Heart left ventricle (tissue), 16 donors: ENCODE data around the gene EIF2B5. TPM values are rescaled to one million over a fixed set of nuclear protein-coding genes. Genes with fewer than 3 reads are reported as not detected.

Experiments
- ATAC-seq, 4 donors: fragments of 200-7000 bp; cut with Tn5 transposase; one replicate each; pipeline ENCODE4 v1.9.1; 2020 to 2022; ENCODE audit warnings: moderate library complexity in 4 of 4, mild to moderate bottlenecking in 3 of 4, moderate number of reproducible peaks in 1 of 4
- DNase-seq, 5 donors: peaks; one replicate each; pipeline ENCODE4 v3.0.0-alpha.2; 2020
- H3K27ac ChIP-seq, 12 donors: fragments of 200-600 bp; sonication (generic) in 4 of 12; one replicate each; pipeline versions ENCODE4 v1.5.0 to v1.8.0; 2016 to 2022; ENCODE audit warnings: mild to moderate bottlenecking in 2 of 12
- H3K27me3 ChIP-seq, 9 donors: fragments of 200-600 bp; sonication (generic) in 2 of 9; one replicate each; pipeline versions ENCODE4 v1.5.1 to v1.8.0; 2016 to 2022; ENCODE audit warnings: mild to moderate bottlenecking in 3 of 9
- H3K36me3 ChIP-seq, 9 donors: fragments of 200-600 bp; sonication (generic) in 2 of 9; one replicate each; pipeline versions ENCODE4 v1.5.0 to v1.8.0; 2018 to 2022; ENCODE audit warnings: mild to moderate bottlenecking in 2 of 9
- H3K4me1 ChIP-seq, 12 donors: fragments of 200-600 bp; sonication (generic) in 4 of 12; one replicate each; pipeline versions ENCODE4 v1.5.0 to v1.8.0; 2016 to 2022; ENCODE audit warnings: mild to moderate bottlenecking in 3 of 12
- H3K4me3 ChIP-seq, 12 donors: fragments of 200-600 bp; sonication (generic) in 4 of 12; one replicate each; pipeline versions ENCODE4 v1.5.0 to v1.8.0; 2017 to 2022; ENCODE audit warnings: mild to moderate bottlenecking in 9 of 12, moderate library complexity in 4 of 12
- H3K9me3 ChIP-seq, 12 donors: fragments of 200-600 bp; sonication (generic) in 4 of 12; one replicate each; pipeline versions ENCODE4 v1.5.0 to v1.8.0; 2016 to 2022; ENCODE audit warnings: mild to moderate bottlenecking in 1 of 12
- CTCF ChIP-seq, 12 donors: fragments of 200-600 bp; sonication (generic) in 4 of 12; IDR thresholded peaks; one replicate each; pipeline versions ENCODE4 v1.5.0 to v1.8.0; 2018 to 2022; ENCODE audit warnings: antibody characterized with exemption in 12 of 12, mild to moderate bottlenecking in 5 of 12
- POLR2A ChIP-seq, 2 donors: fragments of 450-650 bp; IDR thresholded peaks; one replicate each; pipeline ENCODE4 v1.6.1; 2017; ENCODE audit warnings: antibody characterized with exemption in 2 of 2, mild to moderate bottlenecking in 2 of 2, moderate library complexity in 2 of 2
- WGBS, 4 donors: extraction: QIAGEN DNeasy Blood & Tissue Kit in 2 of 4; methylation state at CpG; one replicate each; pipeline versions ENCODE4 v1.1.5 to v1.1.7; 2013 to 2018; 5-methylcytosine and 5-hydroxymethylcytosine counted together
- intact Hi-C, 10 donors: fragments of 100-400 bp; cut with DNase I; formaldehyde crosslinking; loops; one replicate each; pipeline versions ENCODE4 v1.11.1 to v1.14.2; 2022
- polyA plus RNA-seq, 2 donors: library from polyadenylated mRNA; stranded (reverse); fragments of 200-250 nt; gene quantifications; one replicate each; pipeline ENCODE4 v1.2.3, GENCODE V29; 2013
- total RNA-seq, 9 donors: library from RNA; depleted of rRNA in 2 of 9; stranded (reverse); fragments of >200 nt in 2 of 9; fragmentation: NEBNext Ultra II Directional in 3 of 9; extraction: Animal tissue kit (Norgen Biotek cat#: 25700) in 3 of 9; gene quantifications; one replicate each; pipeline versions ENCODE4 v1.1.0 to v1.2.4, GENCODE V29; 2016 to 2023
- donor health status: ischemic (EF 13 %, LVEDD 7.1; RV severe dilation, severe dysfunction).
- donor health status: healthy with polysubstance abuse.
- donor health status: DM: no; HTN: yes; CAD: no.
- donor health status: DM: no; HTN: no; CAD: no.
- donor health status: ischemic (EF 25% LVEDD 6.9; RV normal size, moderate dysfunction).
- donor health status: ischemic (EF 25% LVEDD 5.7; RV mildly dilated, moderate dysfunction).
- donor health status: healthy.
- donor health status: DM: yes; HTN: yes; CAD: no.
- donor health status: ischemic (EF 35%, LVEDD 5.7; RV mildly dilated, moderate dysfunction).
- donor health status: nonischemic (EF 11% LVEDD 7.7; RV severe dilation, severe dysfunction).
- donor health status: DM: yes; HTN: yes; CAD: no.
- donor health status: PGD.
- donor health status: ischemic (EF 29% LVEDD 5.4; RV normal size, mild dysfunction).
- donor health status: nonischemic (EF 23%, LVEDD 6.1; RV moderate dilation, normal function).

EIF2B5 gene
- total and polyA plus RNA-seq, 11 donors, result 24.5 to 58.2 (median 30.9) TPM

GRCh38 chr3:184144505-184144904 lies 9.3 kb downstream of the EIF2B5 start:
- peaks cover 0 to 15% (median 3%) of the 10 kb centered on the region in 12 donors for H3K4me1 ChIP-seq
- ATAC-seq (no peak), DNase-seq (no peak)
- TF ChIP-seq POLR2A (IDR thresholded peaks at IDR 0.05) (no peak), CTCF (IDR thresholded peaks at IDR 0.05) (no peak)
- intact Hi-C loops, result loop anchor here in 5 of 10 donors (5.0 to 10.0 kb wide), 5 partner anchors 38 to 370 kb away; partner anchors contain the start of genes ALG3 (in 2 of the 5) and EEF1AKMT4 (in 2 of the 5)
- 72 to 87% (median 83%) methylated on average over 5 of the region's 5 CpGs for WGBS, 4 donors
- peaks cover 0 to 75% (median 72%) of the 10 kb centered on the region in 9 donors for H3K36me3 ChIP-seq
- no peak overlapping the region for H3K27ac ChIP-seq
- no peaks in the 10 kb centered on the region for H3K27me3 ChIP-seq
- no peak overlapping the region for H3K4me3 ChIP-seq
- no peaks in the 10 kb centered on the region for H3K9me3 ChIP-seq

GRCh38 chr3:184145111-184145524 lies 10.0 kb downstream of the EIF2B5 start:
- Histone ChIP-seq H3K27me3 (no peaks in the 10 kb centered on the region), H3K4me1 (peaks cover 0 to 15% (median 3%) of the 10 kb centered on the region in 12 donors), H3K9me3 (no peaks in the 10 kb centered on the region), H3K27ac (peak overlapping the region in 1 of 12 donors; percentile 12), H3K36me3 (peaks cover 0 to 69% (median 66%) of the 10 kb centered on the region in 9 donors), H3K4me3 (no peak overlapping the region)
- no peak for TF ChIP-seq POLR2A (IDR thresholded peaks at IDR 0.05)
- TF ChIP-seq CTCF (IDR thresholded peaks at IDR 0.05), result peak in 11 of 12 donors; percentile 11 to 56 (median 40)
- DNase-seq (peak in 1 of 5 donors; percentile 48), ATAC-seq (peak; percentile 61 to 76 (median 64))
- intact Hi-C loops, result loop anchor here in 4 of 10 donors (5.0 to 10.0 kb wide), 4 partner anchors 92 to 370 kb away; partner anchors contain the start of genes ALG3 (in 2 of the 4) and EEF1AKMT4 (in 2 of the 4)
- 25 to 29% (median 29%) methylated on average over 4 of the region's 4 CpGs for WGBS, 4 donors

GRCh38 chr3:184145751-184146270 lies 10.7 kb downstream of the EIF2B5 start:
- intact Hi-C loops, result loop anchor here in 4 of 10 donors (5.0 to 10.0 kb wide), 4 partner anchors 91 to 369 kb away; partner anchors contain the start of genes ALG3 (in 2 of the 4) and EEF1AKMT4 (in 2 of the 4)

More at GRCh38 chr3:184145751-184146270, 10.7 kb downstream of the EIF2B5 start:
- Histone ChIP-seq H3K36me3 (peaks cover 0 to 62% (median 59%) of the 10 kb centered on the region in 9 donors), H3K4me1 (peaks cover 0 to 15% (median 3%) of the 10 kb centered on the region in 12 donors), H3K27ac (no peak overlapping the region), H3K9me3 (no peaks in the 10 kb centered on the region), H3K4me3 (no peak overlapping the region), H3K27me3 (no peaks in the 10 kb centered on the region)
- 86 to 95% (median 87%) methylated on average over 8 of the region's 8 CpGs for WGBS, 4 donors
- ATAC-seq (no peak), DNase-seq (no peak)
- no peak for TF ChIP-seq POLR2A (IDR thresholded peaks at IDR 0.05)
- TF ChIP-seq CTCF (IDR thresholded peaks at IDR 0.05), result no peak
